Trophoblast cell (in vitro differentiated cells and primary cell): Measurements from ENCODE around the gene GLIS1.

ENCODE experiments used
- DNase-seq, 2 donors: peaks; one replicate each; pipeline ENCODE4 v3.0.0-alpha.2; 2016
- H2AFZ ChIP-seq: 2 replicates; pipeline ENCODE4 v1.6.1; 2013; ENCODE audit warnings: low read length, moderate library complexity, mild to moderate bottlenecking; ENCODE audit not compliant: insufficient read depth, poor library complexity
- H2AK5ac ChIP-seq: 2 replicates; pipeline ENCODE4 v1.6.1; 2013; ENCODE audit warnings: mild to moderate bottlenecking, low read length
- H2BK120ac ChIP-seq: 2 replicates; pipeline ENCODE4 v1.6.1; 2013; ENCODE audit warnings: low read length, mild to moderate bottlenecking, moderate library complexity; ENCODE audit not compliant: insufficient read depth, poor library complexity
- H2BK12ac ChIP-seq: 2 replicates; pipeline ENCODE4 v1.6.1; 2013; ENCODE audit warnings: mild to moderate bottlenecking, low read length, moderate library complexity
- H2BK5ac ChIP-seq: 2 replicates; pipeline ENCODE4 v1.6.1; 2013; ENCODE audit warnings: low read length, low read depth, moderate library complexity, mild to moderate bottlenecking; ENCODE audit not compliant: poor library complexity
- H3K14ac ChIP-seq: 2 replicates; pipeline ENCODE4 v1.6.1; 2013; ENCODE audit warnings: mild to moderate bottlenecking, low read length
- H3K18ac ChIP-seq: 2 replicates; pipeline ENCODE4 v1.6.1; 2013; ENCODE audit warnings: mild to moderate bottlenecking, low read length
- H3K23ac ChIP-seq: 2 replicates; pipeline ENCODE4 v1.6.1; 2013; ENCODE audit warnings: low read length
- H3K27ac ChIP-seq: 2 replicates; pipeline ENCODE4 v1.5.1; 2013; ENCODE audit warnings: low read depth, mild to moderate bottlenecking, inconsistent platforms, low read length, moderate library complexity
- H3K27me3 ChIP-seq: 2 replicates; pipeline ENCODE4 v1.6.1; 2013; ENCODE audit warnings: inconsistent platforms, mild to moderate bottlenecking, low read length, moderate library complexity; ENCODE audit not compliant: insufficient read depth
- H3K36me3 ChIP-seq, 2 experiments: 1 replicate in 1 of 2; 2 replicates in 1 of 2; pipeline ENCODE4 v1.6.1; 2013; ENCODE audit warnings: low read length in 2 of 2, mild to moderate bottlenecking in 2 of 2, moderate library complexity in 1 of 2; ENCODE audit not compliant: insufficient read depth in 2 of 2, control insufficient read depth in 1 of 2
- H3K4ac ChIP-seq: 2 replicates; pipeline ENCODE4 v1.6.1; 2013; ENCODE audit warnings: low read depth, mild to moderate bottlenecking, low read length, moderate library complexity
- H3K4me1 ChIP-seq, 2 experiments: 1 replicate in 1 of 2; 2 replicates in 1 of 2; pipeline ENCODE4 v1.6.1; 2013; ENCODE audit warnings: low read length in 2 of 2, mild to moderate bottlenecking in 2 of 2, moderate library complexity in 1 of 2; ENCODE audit not compliant: insufficient read depth in 2 of 2, control insufficient read depth in 1 of 2
- H3K4me2 ChIP-seq: 2 replicates; pipeline ENCODE4 v1.6.1; 2013; ENCODE audit warnings: inconsistent platforms, mild to moderate bottlenecking, low read length, moderate library complexity
- H3K4me3 ChIP-seq: 2 replicates; pipeline ENCODE4 v1.5.1; 2013; ENCODE audit warnings: mild to moderate bottlenecking, low read depth, low read length, inconsistent platforms
- H3K79me1 ChIP-seq: one replicate; pipeline ENCODE4 v1.6.1; 2013; ENCODE audit warnings: low read length
- H3K79me2 ChIP-seq: 2 replicates; pipeline ENCODE4 v1.6.1; 2013; ENCODE audit warnings: low read length, mild to moderate bottlenecking; ENCODE audit not compliant: control insufficient read depth, insufficient read depth, poor library complexity
- H3K9ac ChIP-seq: 2 replicates; pipeline ENCODE4 v1.6.1; 2013; ENCODE audit warnings: mild to moderate bottlenecking, low read length
- H3K9me3 ChIP-seq: 2 replicates; pipeline ENCODE4 v1.6.1; 2013; ENCODE audit warnings: low read depth, mild to moderate bottlenecking, control low read depth, inconsistent platforms, low read length; ENCODE audit not compliant: insufficient read depth
- H4K12ac ChIP-seq: 2 replicates; pipeline ENCODE4 v1.6.1; 2013; ENCODE audit warnings: low read depth, mild to moderate bottlenecking, low read length, moderate library complexity
- H4K8ac ChIP-seq: 2 replicates; pipeline ENCODE4 v1.6.1; 2013; ENCODE audit warnings: low read depth, mild to moderate bottlenecking, low read length, moderate library complexity
- H4K91ac ChIP-seq: one replicate; pipeline ENCODE4 v1.6.1; 2013; ENCODE audit warnings: low read depth, mild to moderate bottlenecking, low read length, moderate library complexity
- WGBS: extraction: QIAGEN DNeasy Blood & Tissue Kit; methylation state at CpG from one replicate; pipeline ENCODE4 v1.1.7; 2013; ENCODE audit warnings: missing lambda C conversion rate; ENCODE audit not compliant: insufficient read length, insufficient coverage; ENCODE audit errors: extremely low coverage; 5-methylcytosine and 5-hydroxymethylcytosine counted together

The GLIS1 gene

DNA sequence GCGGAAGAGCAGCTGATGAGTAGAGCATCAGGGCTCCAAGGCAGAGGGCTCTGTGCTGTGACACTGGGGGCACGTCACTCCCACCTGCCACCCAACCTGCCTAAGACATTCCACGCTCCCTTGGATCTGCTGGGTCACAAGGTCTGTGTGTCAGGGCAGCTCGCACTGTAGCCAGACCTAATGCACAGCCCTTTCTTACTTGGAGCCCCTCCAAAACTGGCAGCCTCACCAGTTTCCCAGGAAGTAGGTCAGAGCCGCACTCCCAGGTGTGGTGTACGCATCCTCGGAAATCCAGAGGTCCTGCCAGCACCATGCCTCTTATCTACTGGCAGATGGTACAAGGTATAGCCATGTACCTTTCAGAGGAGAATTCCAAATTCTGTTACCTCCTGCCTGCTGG lies 257.5 kb downstream of the GLIS1 start:
- Histone ChIP-seq H3K4ac (no peak overlapping the region), H2BK120ac (no peak overlapping the region), H3K9ac (no peak overlapping the region), H3K79me2 (no peaks in the 10 kb centered on the region), H3K79me1 (no peaks in the 10 kb centered on the region), H3K4me3 (no peak overlapping the region), H4K8ac (no peak overlapping the region), H3K27ac (no peak overlapping the region), H2AK5ac (no peak overlapping the region), H2BK5ac (no peak overlapping the region), H3K18ac (no peak overlapping the region), H3K23ac (no peak overlapping the region), H3K4me2 (no peak overlapping the region), H4K12ac (no peak overlapping the region), H4K91ac (no peak overlapping the region), H2AFZ (no peak overlapping the region), H2BK12ac (no peak overlapping the region), H3K27me3 (no peaks in the 10 kb centered on the region), H3K4me1 (no peaks in the 10 kb centered on the region), H3K14ac (no peak overlapping the region), H3K36me3 (no peaks in the 10 kb centered on the region), H3K9me3 (peaks cover 2% of the 10 kb centered on the region)
- WGBS: no CpG with 5 or more reads among the region's 7 CpGs
- no peak for DNase-seq

DNA sequence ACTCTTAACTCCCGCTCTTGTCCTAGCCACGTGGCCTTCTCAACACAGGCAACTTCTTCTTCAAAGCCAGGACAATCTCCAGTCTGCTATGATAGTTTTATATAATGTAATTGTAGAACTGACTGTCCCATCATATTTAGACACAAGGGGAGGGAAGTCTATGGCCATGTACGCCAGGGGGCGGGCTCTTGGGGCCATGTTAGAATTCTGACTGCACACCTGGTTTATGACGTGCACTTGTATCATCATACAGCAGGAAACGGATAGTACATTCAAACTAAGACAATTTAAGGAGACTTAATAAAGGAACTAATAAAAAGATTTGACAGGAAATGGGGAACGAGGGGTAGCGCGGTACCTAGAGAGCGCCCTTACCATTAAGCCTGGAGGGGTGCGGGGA lies 258.3 kb downstream of the GLIS1 start:
- Histone ChIP-seq H3K36me3 (no peaks in the 10 kb centered on the region), H3K4ac (no peak overlapping the region), H2BK5ac (no peak overlapping the region), H2BK12ac (no peak overlapping the region), H4K8ac (no peak overlapping the region), H3K4me2 (no peak overlapping the region), H3K18ac (no peak overlapping the region), H2AK5ac (no peak overlapping the region), H3K4me3 (no peak overlapping the region), H3K14ac (no peak overlapping the region), H3K27me3 (no peaks in the 10 kb centered on the region), H3K9me3 (peaks cover 2% of the 10 kb centered on the region), H3K79me2 (no peaks in the 10 kb centered on the region), H2BK120ac (no peak overlapping the region), H3K23ac (no peak overlapping the region), H3K27ac (no peak overlapping the region), H3K9ac (no peak overlapping the region), H2AFZ (no peak overlapping the region), H4K12ac (no peak overlapping the region), H3K4me1 (no peaks in the 10 kb centered on the region), H4K91ac (no peak overlapping the region), H3K79me1 (no peaks in the 10 kb centered on the region)
- no peak for DNase-seq
- WGBS: no CpG with 5 or more reads among the region's 11 CpGs

GRCh38 chr1:53478502-53478818 lies 260.5 kb downstream of the GLIS1 start:
- H3K4ac ChIP-seq: no peak overlapping the region
- no peak overlapping the region for H2BK120ac ChIP-seq
- H3K18ac ChIP-seq: no peak overlapping the region
- H3K79me1 ChIP-seq: no peaks in the 10 kb centered on the region
- peaks cover 2% of the 10 kb centered on the region for H3K9me3 ChIP-seq
- H3K4me2 ChIP-seq: no peak overlapping the region
- no peak overlapping the region for H2AFZ ChIP-seq
- H3K14ac ChIP-seq: no peak overlapping the region
- no peaks in the 10 kb centered on the region for H3K79me2 ChIP-seq
- no peak overlapping the region for H4K91ac ChIP-seq
- H3K23ac ChIP-seq: no peak overlapping the region
- H3K9ac ChIP-seq: no peak overlapping the region
- H4K8ac ChIP-seq: no peak overlapping the region
- H3K27ac ChIP-seq: no peak overlapping the region
- H2AK5ac ChIP-seq: no peak overlapping the region
- no peaks in the 10 kb centered on the region for H3K27me3 ChIP-seq
- no peaks in the 10 kb centered on the region for H3K36me3 ChIP-seq
- WGBS: no CpG with 5 or more reads among the region's 2 CpGs
- DNase-seq: no peak
- no peak overlapping the region for H2BK12ac ChIP-seq
- H3K4me1 ChIP-seq: no peaks in the 10 kb centered on the region
- H4K12ac ChIP-seq: no peak overlapping the region
- no peak overlapping the region for H2BK5ac ChIP-seq
- no peak overlapping the region for H3K4me3 ChIP-seq

- Histone ChIP-seq H2AFZ (no peak overlapping the region), H4K8ac (no peak overlapping the region), H4K12ac (no peak overlapping the region), H3K9me3 (peaks cover 2% of the 10 kb centered on the region), H3K4me2 (no peak overlapping the region), H3K18ac (no peak overlapping the region), H3K27me3 (no peaks in the 10 kb centered on the region), H2BK120ac (no peak overlapping the region), H3K4me3 (no peak overlapping the region), H3K23ac (no peak overlapping the region), H3K79me1 (no peaks in the 10 kb centered on the region), H2BK5ac (no peak overlapping the region), H3K36me3 (no peaks in the 10 kb centered on the region), H2BK12ac (no peak overlapping the region), H3K14ac (no peak overlapping the region), H3K4me1 (no peaks in the 10 kb centered on the region), H2AK5ac (no peak overlapping the region), H3K4ac (no peak overlapping the region), H3K9ac (no peak overlapping the region), H3K27ac (no peak overlapping the region), H4K91ac (no peak overlapping the region), H3K79me2 (no peaks in the 10 kb centered on the region)
- no peak for DNase-seq
- WGBS: no CpG with 5 or more reads among the region's 12 CpGs
Measured at GRCh38 chr1:53477651-53478501, 261.1 kb downstream of the GLIS1 start.
